Hematopoietic multipotent progenitor cell treated with erythropoietin and hydrocortisone succinate and interleukin-3 and kit ligand, for 15 days (in vitro differentiated cells): ENCODE data around the gene SINHCAF.
"Not testable (repeated sequence)": the region's sequence is repeated elsewhere in the genome, so short reads cannot be mapped to it uniquely, and the experiment has no call there.

ENCODE experiments used
- DNase-seq: peaks from one replicate; pipeline ENCODE4 v3.0.0-alpha.2; 2015; ENCODE audit warnings: low spot score

Gene SINHCAF

DNA sequence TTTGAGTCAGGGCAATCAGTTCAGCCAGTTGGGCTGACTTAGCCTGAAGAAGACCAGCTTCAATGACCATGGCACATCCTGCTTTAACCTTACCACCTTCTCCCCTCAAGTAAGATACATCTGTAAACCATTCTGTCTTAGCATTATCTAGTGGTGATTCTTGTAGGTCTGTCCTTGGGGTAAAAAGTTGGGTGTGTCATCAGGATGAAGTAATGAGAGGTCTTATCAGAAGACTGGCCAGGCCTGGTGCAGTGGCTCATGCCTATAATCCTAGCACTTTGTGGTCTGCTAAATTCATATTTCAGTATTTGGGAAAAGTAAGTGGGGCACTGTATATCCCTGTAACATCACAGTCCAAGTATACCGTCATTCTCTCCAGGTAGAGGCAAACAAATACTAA, 19.1 kb downstream of the SINHCAF start:
- no peak for DNase-seq

DNA sequence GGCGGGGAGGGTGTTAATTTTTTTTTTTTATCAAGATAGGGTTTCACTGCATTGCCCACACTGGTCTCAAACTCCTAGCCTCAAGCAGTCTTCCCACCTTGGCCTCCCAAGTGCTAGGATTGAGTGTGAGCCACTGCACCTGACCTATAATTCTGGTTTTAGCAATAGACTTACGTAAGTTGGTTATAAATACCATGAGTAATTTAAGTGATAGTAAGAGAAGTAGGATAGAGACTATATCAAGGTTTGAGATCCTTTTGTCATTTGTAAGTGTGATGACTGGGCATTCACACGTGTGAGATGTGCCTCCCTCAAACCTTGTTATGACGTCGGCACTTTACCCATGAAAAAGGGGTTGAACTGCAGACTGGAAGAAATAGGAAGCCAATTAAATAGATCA, 22.5 kb downstream of the SINHCAF start:
- DNase-seq: no peak

DNA sequence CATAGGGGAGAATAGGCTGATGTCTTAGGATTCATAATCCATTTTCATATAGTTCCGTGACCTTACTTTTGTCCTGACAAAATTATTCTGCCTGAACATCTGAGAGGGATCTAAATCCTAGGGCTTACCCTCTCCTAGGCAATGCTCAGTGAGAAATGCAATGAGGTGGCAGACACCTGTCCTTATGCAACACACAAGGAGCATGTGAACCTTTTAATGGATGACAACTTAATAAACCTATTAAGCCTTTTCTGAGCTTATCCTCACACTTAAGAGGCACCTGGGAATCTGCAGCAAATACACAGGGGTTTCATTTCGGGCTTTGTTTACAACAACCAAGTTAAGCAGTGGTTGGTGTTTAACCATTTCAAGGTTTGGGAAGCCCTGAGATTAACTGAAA, 24.6 kb downstream of the SINHCAF start:
- DNase-seq: no peak

DNA sequence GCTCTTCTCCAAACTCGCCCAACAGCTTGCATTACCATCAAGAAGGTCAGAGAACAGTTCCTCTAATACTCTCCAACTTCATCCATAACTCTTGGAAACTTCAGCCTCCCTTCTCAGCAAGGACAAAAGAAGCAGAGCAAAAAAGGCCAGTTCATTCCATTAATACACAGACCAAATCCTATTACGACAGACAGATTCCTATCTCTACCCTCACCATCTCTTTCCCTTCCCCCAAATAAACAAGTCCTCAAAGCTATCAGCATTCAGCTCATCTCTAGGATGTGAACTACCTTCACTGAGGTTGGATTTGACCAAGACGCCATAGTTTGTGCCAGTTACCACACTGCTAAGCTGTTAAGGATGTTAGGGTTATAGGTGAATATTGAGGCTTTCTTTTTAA, 25.2 kb downstream of the SINHCAF start:
- no peak for DNase-seq

DNA sequence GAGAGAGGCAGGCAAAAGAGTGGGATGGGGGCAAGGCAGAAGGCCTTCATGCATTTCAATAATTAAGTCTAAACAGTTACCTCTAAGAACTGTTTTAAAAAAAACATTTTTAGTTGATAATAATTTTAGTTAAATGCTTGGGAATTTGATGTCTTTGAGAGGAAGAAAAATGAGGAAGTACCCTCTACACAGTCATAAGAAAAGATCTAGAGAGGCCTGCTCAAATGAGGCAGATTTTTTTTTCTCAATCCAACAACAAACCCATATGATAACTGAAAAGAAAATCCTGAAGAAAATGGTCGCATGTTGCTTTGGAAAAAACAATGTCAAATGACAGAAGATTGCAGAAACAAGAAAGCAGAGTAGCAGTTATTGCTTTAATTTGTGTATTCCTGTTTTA, 25.6 kb downstream of the SINHCAF start:
- DNase-seq: no peak

DNA sequence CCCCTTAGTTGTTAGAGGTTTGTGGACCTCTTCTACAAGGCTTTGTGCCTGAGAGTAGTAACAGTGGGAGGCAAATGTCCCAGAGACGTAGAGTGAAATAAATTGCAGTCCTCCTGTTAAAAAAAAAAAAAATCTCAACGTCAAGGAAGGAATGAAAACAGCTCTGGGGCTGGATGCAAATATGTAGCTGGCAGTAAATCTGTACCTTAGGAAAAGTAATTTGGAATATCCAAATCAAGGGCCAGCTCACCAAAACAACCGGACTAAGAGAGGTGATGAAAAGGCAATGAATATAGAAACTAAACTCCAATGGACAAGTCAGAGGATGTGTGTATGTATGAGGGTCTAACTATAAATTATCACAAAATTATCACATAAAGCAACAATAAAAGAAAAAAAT, 27.0 kb downstream of the SINHCAF start:
- no peak for DNase-seq

DNA sequence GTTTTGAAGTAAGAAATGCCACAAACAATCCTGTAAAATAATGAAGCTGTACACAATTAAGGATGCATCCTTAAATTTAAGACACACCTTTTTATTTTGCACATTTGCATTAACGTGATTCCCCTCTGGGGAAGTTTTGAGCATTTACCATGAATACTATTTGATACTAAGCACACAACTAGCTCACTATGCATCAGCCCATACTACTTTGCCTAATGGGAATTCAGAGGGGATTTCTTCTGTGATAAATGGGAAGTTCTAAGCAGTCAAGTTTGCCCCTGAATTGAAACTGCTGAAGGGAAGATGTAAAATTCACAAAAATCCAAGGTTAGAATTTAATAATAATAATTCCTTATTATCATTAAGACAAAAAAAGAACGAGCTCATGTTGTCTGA, 27.4 kb downstream of the SINHCAF start:
- DNase-seq: no peak

DNA sequence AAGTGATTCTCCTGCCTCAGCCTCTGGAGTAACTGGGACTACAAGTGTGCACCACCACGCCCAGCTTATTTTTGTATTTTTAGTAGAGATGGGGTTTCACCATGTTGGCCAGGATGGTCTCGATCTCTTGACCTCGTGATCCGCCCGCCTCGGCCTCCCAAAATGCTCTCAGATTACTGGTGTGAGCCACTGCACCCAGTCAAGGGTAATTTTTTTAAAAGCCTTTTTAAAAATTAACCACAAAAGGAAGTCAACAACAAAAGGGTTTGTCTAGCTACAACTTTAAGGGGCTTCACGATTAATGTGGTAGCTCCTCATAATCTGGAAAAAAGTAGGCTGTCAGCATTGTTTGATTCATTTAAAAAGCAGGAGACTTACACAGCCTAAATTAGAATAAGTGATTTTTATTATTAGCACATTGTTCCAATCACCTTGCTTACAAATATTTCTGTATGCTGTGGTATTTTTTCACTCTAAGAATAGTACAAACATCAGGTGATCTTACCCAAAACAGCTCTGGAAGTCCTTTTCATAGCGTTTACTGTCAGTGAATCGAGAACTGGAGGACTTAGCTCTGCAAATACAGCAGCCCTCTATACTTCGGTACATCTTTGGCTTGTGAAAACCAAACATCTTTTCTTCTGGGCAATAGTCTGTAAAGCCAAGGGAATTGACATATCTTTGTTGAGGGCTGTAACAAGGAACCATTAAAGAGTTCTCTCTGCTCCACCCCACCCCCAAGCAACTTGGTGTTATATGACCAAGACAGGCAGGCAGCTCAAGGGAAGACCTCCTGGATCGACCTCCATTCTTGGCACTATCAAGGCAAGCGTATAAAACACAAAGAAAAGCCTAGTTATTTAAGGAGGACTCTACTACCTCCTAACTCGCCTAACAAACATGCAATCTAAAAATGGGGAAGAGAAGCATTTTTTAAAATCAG, 28.1 kb downstream of the SINHCAF start:
- DNase-seq: no peak

DNA sequence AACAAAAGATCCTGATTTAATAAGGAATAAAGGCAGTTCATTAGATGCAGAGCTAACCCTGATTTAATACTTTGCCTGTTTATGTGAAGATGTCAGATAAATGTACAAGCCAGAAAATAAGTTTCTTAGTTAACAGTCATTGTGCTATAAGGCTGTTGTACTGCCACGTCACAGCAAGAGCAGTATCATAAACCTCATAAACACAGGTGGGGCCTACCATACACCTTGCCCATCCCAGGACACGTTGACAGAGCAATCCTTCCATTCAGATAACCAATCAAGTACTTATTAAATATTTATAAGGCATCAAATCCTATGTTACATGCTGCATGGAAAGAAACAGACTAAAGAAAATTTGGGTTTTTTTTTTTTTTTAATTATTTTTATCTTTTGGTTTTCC, 36.5 kb downstream of the SINHCAF start:
- DNase-seq: no peak

DNA sequence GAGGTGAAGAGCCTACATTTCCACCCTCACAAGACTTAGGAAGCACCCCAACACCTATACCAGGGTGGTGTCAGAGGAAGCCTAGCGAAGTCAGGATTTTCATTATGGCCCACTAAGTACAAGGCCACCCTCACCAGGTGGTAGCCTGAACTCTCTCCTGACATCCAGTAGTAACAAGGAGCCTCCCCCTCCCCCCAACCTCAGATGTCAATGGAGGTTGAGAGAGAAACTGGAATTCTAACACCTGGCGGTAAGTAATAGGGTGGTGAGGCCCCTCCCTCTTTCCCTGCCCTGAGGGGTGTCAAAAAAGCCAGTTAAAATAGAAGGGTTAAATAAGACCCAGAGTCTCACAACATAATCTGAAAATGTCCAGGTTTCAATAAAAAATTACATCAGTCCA, 37.6 kb downstream of the SINHCAF start:
- DNase-seq: no peak

DNA sequence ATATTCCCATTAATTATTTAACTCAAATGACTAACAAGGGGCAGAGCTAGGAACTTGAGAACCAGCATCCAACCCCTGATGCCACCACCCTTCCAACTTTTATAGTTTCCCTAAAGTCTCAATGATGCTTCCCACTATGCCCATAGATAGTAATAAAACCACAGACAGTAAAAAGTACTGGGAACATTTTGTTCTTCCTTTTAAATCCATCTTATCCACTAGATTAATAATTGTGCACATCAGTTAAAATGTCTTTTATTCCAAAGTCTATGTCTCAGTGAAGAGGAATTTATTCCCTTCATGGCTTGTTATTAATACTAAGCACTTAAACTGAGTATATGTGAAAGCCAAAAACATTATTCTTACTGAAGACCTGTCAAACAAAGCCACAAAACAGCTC, 45.8 kb downstream of the SINHCAF start:
- DNase-seq: no peak

DNA sequence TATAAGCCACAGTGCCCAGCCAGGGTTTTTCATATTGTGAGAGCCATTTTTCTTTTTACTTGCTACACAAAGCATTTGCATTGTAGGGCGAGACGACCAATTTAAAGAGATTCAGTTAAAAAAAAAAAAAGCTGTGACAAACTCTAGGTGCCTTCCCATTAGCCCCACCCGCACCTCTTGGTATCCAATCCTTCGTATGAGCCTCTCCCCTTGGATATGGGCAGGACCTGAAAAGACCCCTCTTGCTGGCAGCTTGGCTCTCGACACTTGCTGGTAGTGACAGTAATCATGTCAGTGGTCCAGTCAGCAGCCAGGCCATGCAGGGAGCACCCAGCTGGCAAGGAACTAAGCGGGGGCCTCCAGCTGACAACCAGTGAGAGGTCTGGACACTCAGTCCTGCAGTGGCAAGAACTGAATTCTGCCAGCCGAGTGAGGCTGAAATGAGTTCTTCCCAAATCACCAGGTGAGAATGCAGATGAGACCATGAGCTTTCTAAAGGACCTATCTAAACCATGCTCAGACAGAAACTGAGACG, 46.5 kb downstream of the SINHCAF start:
- DNase-seq: no peak

DNA sequence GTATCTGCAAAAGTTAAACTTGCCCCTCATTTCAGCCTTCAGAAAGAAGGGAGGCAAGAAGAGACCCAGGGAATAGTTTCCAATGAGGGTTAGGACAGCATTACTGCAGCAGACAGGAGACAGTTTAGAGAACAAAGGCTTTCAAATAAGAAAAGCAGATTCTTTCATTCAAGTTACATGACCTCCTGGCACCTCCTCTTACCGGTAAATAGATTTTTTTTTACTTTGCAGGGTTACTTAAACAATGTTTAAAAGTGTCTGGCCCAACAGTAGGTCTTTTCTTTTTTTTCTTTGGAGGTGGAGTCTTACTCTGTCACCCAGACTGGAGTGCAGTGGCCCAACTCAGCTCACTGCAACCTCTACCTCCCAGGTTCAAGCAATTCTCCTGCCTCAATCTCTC, 47.1 kb downstream of the SINHCAF start:
- DNase-seq: no peak

DNA sequence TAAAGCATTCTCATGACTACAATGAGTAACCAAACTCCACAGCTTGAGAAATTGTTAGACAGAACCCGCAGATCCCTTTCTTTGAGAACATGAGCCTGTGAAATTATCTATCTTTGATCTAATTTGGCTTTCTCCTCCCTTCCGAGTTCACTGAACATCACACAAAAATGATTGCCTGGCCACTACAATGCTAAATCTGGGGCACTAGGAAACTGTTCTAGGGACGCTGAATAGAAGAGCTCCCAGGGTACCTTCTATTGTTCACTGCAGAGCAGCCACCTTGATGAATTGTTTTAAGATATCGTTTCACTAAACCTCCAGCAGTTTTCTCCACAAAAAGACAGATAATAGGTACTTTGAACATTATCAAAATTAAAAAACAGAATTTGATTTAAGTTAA, 47.5 kb downstream of the SINHCAF start:
- DNase-seq: no peak

DNA sequence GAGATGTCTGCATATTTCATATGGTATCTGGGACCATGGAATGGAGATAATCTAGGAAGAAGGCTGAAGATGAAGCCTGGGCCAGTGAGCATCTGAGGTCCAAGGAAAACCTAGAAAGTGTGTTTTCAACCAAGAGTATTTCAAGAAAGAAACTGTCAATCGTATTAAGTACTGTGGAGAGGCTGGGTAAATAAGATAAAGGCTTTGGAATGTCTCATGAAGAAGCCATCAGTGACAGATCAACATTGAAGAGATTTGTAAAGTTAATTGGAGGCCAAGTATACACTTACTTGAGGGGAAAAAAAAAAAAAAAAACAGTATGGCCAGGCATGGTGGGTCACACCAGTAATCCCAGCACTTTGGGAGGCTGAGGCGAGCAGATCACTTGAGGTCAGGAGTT, 48.9 kb downstream of the SINHCAF start:
- no peak for DNase-seq

DNA sequence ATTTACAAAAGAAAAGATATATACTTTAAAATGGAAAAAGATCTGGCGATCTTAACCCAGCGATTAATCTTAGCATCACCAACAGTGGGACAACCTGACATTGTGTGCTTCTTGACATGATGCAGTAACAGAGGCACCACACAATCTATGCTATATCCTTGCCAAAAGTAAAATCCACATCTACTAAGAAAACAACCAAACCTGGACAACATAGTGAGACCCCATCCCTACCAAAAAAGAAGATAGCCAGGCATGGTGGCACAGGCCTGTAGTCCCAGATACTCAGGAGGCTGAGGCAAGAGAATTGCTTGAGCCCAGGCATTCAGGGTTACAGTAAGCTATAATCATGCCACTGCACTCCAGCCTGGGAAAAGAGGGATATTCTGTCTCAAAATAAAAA, 50.5 kb downstream of the SINHCAF start:
- no peak for DNase-seq

DNA sequence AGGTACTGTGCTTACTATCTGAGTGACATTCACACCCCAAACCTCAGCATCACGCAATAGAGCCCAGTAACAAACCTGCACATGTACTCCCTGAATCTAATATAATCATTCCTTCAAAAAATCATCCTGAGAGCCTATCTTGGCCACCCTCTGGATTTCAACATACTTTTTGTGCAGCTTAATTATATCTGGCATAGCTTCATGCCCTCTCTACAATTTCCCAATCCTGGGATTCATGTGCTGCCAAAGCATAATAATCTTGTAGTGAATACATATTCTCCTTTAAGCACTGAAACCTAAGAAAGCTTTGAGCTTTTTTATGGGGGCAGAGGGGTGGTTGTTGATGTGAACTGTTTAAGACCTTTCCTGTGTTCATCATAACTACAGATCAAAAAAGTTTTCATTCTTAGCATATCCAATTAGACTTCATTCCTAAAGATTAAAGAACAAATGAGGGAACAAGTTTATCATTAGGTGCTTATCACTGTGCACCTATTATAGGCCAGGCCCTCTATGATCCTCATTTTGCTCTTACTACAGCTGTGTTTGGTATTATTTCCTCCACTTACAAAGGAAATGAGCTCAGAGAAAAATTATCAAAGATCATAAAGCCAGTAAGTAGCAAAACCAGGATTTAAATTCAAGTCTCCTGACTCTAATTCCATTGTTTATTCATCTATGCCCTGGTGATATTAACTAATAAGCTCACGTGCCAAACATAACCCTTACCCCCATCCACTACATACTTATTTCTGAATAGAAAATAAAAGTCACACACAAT, 51.2 kb downstream of the SINHCAF start:
- DNase-seq: no peak

DNA sequence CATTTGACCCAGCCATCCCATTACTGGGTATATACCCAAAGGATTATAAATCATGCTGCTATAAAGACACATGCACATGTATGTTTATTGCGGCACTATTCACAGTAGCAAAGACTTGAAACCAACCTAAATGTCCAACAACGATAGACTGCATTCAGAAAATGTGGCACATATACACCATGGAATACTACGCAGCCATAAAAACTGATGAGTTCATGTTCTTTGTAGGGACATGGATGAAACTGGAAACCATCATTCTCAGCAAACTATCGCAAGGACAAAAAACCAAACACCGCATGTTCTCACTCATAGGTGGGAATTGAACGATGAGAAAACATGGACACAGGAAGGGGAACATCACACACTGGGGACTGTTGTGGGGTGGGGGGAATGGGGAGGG, 52.2 kb downstream of the SINHCAF start:
- not testable (repeated sequence) for DNase-seq

DNA sequence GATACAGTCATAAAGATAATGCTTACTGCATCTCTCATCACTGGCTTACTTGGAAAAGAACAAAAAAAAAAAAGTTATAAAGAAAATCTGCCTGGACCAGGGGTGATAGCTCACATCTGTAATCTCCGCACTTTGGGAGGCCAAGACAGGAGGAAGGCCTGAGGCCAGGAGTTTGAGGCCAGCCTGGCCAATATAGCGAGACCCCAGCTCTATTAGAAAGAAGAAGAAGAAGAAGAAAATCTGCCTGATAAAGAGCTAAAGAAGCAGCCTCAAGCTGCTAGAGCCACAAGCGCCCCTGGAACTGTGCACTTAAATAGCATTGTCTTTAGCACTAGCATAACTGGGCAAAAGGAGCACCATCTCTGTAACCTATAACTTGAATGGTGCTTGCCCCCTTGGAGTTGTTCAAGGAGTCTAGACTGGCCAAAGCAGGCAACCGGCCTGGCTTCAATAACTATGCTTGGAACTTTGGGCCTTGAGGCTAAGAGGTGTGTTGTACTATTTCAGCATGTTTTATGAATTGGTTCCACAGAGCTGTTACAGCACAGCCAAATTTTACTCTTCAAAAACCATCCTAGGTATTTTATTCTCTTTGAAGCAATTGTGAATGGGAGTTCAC, 53.2 kb downstream of the SINHCAF start:
- no peak for DNase-seq

DNA sequence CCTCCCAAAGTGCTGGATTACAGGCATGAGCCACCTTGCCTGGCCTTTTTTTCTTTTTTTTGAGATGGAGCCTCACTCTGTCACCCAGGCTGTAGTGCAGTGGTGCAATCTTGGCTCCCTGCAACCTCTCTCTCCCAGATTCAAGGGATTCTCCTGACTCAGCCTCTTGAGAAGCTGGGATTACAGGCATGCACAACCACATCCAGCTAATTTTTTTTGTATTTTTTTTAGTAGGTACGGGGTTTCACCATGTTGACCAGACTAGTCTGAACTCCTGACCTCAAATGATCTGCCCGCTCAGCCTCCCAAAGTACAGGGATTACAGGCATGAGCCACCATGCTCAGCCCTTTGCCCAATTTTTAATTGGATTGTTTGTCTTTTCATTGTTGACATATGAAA, 58.0 kb downstream of the SINHCAF start:
- DNase-seq: no peak

DNA sequence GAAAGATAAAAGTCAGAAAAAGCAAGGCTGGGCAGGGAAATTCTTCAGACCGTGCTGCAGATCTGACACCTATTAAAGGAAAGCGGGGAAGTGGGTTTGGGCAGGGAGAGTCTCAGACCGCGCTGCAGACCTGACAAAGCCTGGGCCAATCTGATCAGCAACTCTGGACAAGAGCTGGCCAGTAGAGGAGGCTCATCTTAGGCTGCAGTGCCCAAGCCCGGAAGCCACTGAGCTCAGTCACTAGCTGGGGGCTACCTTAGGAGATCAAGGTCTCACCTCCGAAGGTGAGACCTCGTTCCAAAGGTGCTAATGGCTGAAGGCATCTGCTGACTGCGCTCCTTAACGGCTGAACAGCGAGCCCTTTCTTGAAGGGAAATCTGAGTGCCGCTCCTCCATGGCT, 60.2 kb downstream of the SINHCAF start:
- no peak for DNase-seq

DNA sequence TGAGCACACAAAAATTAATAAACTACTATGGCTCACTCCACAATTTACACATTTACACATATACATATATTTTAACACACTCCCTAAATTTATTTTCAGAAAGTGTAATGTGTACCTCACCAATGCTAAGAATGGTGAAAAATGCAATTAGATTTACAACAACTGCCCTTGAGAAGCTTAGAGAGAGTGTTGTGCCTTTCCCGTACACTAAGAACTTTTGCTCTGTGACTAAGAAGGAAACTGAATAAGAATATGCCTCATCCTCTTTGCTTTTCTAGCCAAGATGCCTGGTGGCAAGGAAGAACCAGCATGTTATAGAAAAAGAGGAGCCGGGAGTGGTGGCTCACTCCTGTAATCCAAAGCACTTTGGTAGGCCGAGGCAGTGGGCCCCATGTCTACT, 62.3 kb downstream of the SINHCAF start:
- DNase-seq: no peak

DNA sequence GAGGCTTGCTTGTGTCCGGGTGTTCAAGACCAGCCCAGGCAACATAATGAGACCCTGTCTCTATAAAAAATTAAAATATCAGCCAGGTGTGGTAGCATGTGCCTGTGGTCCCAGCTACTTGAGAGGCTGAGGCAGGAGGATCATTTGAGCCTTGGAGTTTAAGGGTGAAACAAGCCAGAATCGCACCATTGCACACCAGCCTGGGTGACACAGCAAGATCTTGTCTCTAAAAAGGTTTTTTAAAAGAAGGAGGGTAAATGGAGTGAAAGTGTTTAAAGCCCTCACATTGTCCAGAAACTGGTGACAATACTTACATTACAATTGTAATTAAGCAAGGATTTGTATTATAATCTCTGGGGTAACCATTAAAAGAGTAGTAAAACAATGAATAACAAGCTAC, 64.2 kb downstream of the SINHCAF start:
- no peak for DNase-seq
